ENCODE data around the gene MYOCD. TPM values are rescaled to one million over a fixed set of nuclear protein-coding genes. Genes with fewer than 3 reads are reported as not detected.

The MYOCD gene
- total RNA-seq, 1 experiment from 2014 or later = not detected

DNA sequence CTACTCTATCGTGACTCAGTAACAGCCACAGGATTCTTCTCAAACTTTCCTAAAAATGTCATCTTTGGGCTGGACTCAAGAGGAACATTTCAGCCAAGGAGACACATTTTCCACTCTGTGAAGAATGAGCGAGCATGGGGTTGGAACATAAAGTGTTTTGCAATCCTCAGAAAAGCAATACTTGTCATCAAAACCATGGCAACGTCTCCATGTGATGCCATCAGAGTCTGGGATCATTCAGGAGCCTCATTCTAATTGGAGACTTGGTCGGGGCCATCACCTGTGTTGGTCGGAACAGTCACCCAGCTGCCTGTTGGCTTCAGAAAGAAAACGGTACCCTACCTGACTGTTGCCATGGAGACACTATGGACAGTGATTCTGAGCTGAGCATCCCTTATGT lies 25.5 kb downstream of the MYOCD start:
- no peak overlapping the region for H3K9ac ChIP-seq (ENCODE audit: low read length)
- BruUV-seq (replicated peaks) = no TSS peak
- ATAC-seq (no peak), DNase-seq (ENCODE audit: low read depth, low spot score) (no peak)
- H4K20me1 ChIP-seq (ENCODE audit: insufficient read depth) = no peaks in the 10 kb centered on the region
- no peaks in the 10 kb centered on the region for H3K36me3 ChIP-seq (ENCODE audit: control insufficient read depth in 1 of 2, insufficient read depth in 2 of 2, low read length in 2 of 2)
- CTCF ChIA-PET = no interaction called here
- no peak overlapping the region for H3K4me2 ChIP-seq (ENCODE audit: low read length)
- no peak for TF ChIP-seq EZH2phosphoT487 (IDR thresholded peaks at IDR 0.05; ENCODE audit: borderline replicate concordance)
- TF ChIP-seq YY1 (IDR thresholded peaks at IDR 0.05; ENCODE audit: extremely low read depth, insufficient replicate concordance, low read depth, low read length) = no peak
- TF ChIP-seq, protein P1, sequence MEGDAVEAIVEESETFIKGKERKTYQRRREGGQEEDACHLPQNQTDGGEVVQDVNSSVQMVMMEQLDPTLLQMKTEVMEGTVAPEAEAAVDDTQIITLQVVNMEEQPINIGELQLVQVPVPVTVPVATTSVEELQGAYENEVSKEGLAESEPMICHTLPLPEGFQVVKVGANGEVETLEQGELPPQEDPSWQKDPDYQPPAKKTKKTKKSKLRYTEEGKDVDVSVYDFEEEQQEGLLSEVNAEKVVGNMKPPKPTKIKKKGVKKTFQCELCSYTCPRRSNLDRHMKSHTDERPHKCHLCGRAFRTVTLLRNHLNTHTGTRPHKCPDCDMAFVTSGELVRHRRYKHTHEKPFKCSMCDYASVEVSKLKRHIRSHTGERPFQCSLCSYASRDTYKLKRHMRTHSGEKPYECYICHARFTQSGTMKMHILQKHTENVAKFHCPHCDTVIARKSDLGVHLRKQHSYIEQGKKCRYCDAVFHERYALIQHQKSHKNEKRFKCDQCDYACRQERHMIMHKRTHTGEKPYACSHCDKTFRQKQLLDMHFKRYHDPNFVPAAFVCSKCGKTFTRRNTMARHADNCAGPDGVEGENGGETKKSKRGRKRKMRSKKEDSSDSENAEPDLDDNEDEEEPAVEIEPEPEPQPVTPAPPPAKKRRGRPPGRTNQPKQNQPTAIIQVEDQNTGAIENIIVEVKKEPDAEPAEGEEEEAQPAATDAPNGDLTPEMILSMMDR (IDR thresholded peaks at IDR 0.05 in 2 of 3, conservative IDR thresholded peaks at IDR 0.05 in 1 of 3; ENCODE audit: borderline replicate concordance in 1 of 3, insufficient read depth in 1 of 3, low read depth in 2 of 3, low read length in 2 of 3) = no peak
- no peak for TF ChIP-seq FOSL1 (IDR thresholded peaks at IDR 0.05; ENCODE audit: low read depth)
- TF ChIP-seq POLR2AphosphoS5 (IDR thresholded peaks at IDR 0.05; ENCODE audit: low read depth, low read length) = no peak
- no peak for TF ChIP-seq EZH2 (IDR thresholded peaks at IDR 0.05)
- TF ChIP-seq CEBPB (IDR thresholded peaks at IDR 0.05; ENCODE audit: low read depth) = no peak
- no peak for TF ChIP-seq RAD21 (IDR thresholded peaks at IDR 0.05; ENCODE audit: low read depth)
- no peak for TF ChIP-seq ELF1 (IDR thresholded peaks at IDR 0.05; ENCODE audit: borderline replicate concordance, low read depth)
- no peak for TF ChIP-seq ZFX (IDR thresholded peaks at IDR 0.05)
- no peak for TF ChIP-seq ZNF274 (IDR thresholded peaks at IDR 0.05; ENCODE audit: low read depth, low read length)
- no peak for TF ChIP-seq EGR1 (IDR thresholded peaks at IDR 0.05; ENCODE audit: low read depth)
- H3K27me3 ChIP-seq (ENCODE audit: insufficient read depth, low read length) = 0 out of 2 replicates have a peak, but pooled peaks cover 11% of the 10 kb centered on the region
- no peak overlapping the region for H3K4me3 ChIP-seq (replicated peaks in 1 of 2; ENCODE audit: low read depth in 1 of 2, low read length in 2 of 2)
- H2AFZ ChIP-seq (ENCODE audit: low read depth, low read length, poor library complexity, severe bottlenecking) = no peak overlapping the region
- intact Hi-C loops (cut with micrococcal nuclease) = no loop called here
- H3K27ac ChIP-seq (ENCODE audit: low read depth, low read length) = no peak overlapping the region
- H3K9me2 ChIP-seq (ENCODE audit: insufficient read depth) = no peaks in the 10 kb centered on the region
- no peaks in the 10 kb centered on the region for H3K79me2 ChIP-seq (ENCODE audit: insufficient read depth, low read length)
- RAD21 ChIA-PET (ENCODE audit: low non-redundant PET in 1 of 2, low total read pairs in 2 of 2, uncharacterized antibody in 2 of 2, unreplicated experiment in 2 of 2) = interaction anchor here in 1 of 2 experiments (0.6 kb wide), 1 partner anchor 9 kb away, joined by 8 read pairs; no protein-coding TSS in a partner anchor
- H3K9me3 ChIP-seq (ENCODE audit: control insufficient read depth in 1 of 2, insufficient read depth in 1 of 2, low read depth in 1 of 2, low read length in 2 of 2) = no peaks in the 10 kb centered on the region
- POLR2A ChIA-PET = no interaction called here
- H3K4me1 ChIP-seq (ENCODE audit: control insufficient read depth in 1 of 2, insufficient read depth in 2 of 2, low read length in 2 of 2) = no peaks in the 10 kb centered on the region
